GM23338 (cell line): ENCODE results near the gene GCAT.

ENCODE experiments used
- CREB1 ChIP-seq: fragments of 250-450 bp; sonication (Bioruptor Pico); IDR thresholded peaks from 2 replicates; pipeline ENCODE4 v1.5.0; 2020; ENCODE audit warnings: low read depth, mild to moderate bottlenecking, moderate library complexity
- CTCF ChIP-seq, 2 experiments: fragments of 200-600 bp in 1 of 2; sonication (generic) in 1 of 2; conservative IDR thresholded peaks; 2 replicates each; pipeline versions ENCODE4 v1.5.1 to v1.6.1; 2016 to 2017; ENCODE audit warnings: antibody characterized with exemption in 2 of 2, low read depth in 2 of 2, mild to moderate bottlenecking in 2 of 2, moderate library complexity in 1 of 2
- ETS1 ChIP-seq: IDR thresholded peaks from 2 replicates; pipeline ENCODE4 v1.6.1; 2016; ENCODE audit warnings: antibody characterized with exemption
- EZH2 ChIP-seq: fragments of 200-600 bp; sonication (generic); IDR thresholded peaks from one replicate; pipeline ENCODE4 v1.8.0; 2017; ENCODE audit warnings: antibody characterized with exemption, mild to moderate bottlenecking, low read depth; ENCODE audit not compliant: unreplicated experiment
- EZH2phosphoT487 ChIP-seq: fragments of 200-600 bp; sonication (generic); IDR thresholded peaks from one replicate; pipeline ENCODE4 v1.8.1; 2018; ENCODE audit warnings: antibody characterized with exemption; ENCODE audit not compliant: unreplicated experiment
- NANOG ChIP-seq: IDR thresholded peaks from 2 replicates; pipeline ENCODE4 v1.6.1; 2016; ENCODE audit warnings: antibody characterized with exemption, borderline replicate concordance
- POLR2AphosphoS5 ChIP-seq: IDR thresholded peaks from 2 replicates; pipeline ENCODE4 v1.6.1; 2016; ENCODE audit warnings: antibody characterized with exemption, low read depth

- TF ChIP-seq CTCF (conservative IDR thresholded peaks at IDR 0.05; ENCODE audit: low read depth in 2 of 2): no peak
- no peak for TF ChIP-seq NANOG
- no peak for TF ChIP-seq ETS1
- TF ChIP-seq CREB1: no peak
- no peak for TF ChIP-seq POLR2AphosphoS5
- no peak for TF ChIP-seq EZH2
- TF ChIP-seq EZH2phosphoT487: no peak
Measured at GRCh38 chr22:37823134-37823985, 15.6 kb downstream of the GCAT start, which contains the start of gene GALR3.
